Activated CD4-positive, alpha-beta T cell treated with anti-CD3 and anti-CD28 coated beads, Interleukin-2, amount 50 U/mL, for 24 hours (primary cell): ENCODE measurements around the gene KRTAP6-3.

Experiments
- DNase-seq, 2 donors: peaks; one replicate each; pipeline ENCODE4 v3.0.0-alpha.2; 2020; ENCODE audit warnings: low read depth in 1 of 2, low spot score in 1 of 2

KRTAP6-3 gene

GRCh38 chr21:30592140-30592539, at the start of gene KRTAP6-3:
TSS of gene KRTAP6-3 (plus strand) at chr21:30592440. CDS start at chr21:30592446, 6 bp downstream.
- DNase-seq, result no peak

GRCh38 chr21:30552782-30553181, 39.5 kb upstream of the KRTAP6-3 start:
- no peak for DNase-seq

DNA sequence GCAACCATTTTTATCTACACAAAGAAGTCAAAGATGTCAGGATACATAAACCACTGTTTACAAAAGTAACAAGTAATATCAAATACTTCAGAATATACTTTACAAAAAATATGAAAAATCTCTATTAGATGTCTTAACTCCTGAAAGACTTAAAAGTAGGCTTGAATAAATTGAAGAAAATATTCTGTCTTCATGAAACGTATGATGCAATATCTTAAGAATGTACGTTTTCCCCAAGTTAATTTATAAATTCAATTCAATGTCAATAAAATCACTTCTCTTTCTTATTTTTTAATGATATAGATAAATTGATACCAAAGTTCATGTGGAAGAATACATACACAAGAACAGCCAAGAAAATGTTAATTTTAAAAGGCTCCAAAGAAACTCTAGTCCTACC, 37.1 kb upstream of the KRTAP6-3 start:
- DNase-seq, result no peak

GRCh38 chr21:30561264-30561895, 30.9 kb upstream of the KRTAP6-3 start, which contains the start of gene KRTAP19-7:
TSS of gene KRTAP19-7 (minus strand) at chr21:30561314. CDS start at chr21:30561289, 25 bp downstream.
- DNase-seq, result no peak

GRCh38 chr21:30561957-30562356, 30.3 kb upstream of the KRTAP6-3 start:
- no peak for DNase-seq

DNA sequence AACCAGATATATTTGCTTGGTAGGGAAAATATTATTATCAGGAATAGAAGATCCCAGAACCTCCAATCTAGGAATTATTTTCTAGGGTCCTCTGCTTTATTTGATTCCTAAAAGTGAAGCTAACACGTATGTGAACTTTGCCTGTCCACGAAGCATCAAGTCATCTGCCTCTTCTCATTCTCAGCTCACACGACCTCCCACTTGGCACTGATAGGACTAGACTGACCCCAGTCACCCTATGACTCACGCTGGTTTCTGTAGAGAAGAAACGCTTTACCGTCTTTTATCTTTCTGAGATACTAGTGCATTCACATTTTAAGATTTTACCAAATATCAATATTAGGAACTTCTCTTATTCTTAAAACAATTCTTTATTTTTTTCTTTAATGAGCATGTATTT, 29.2 kb upstream of the KRTAP6-3 start:
- DNase-seq, result no peak

DNA sequence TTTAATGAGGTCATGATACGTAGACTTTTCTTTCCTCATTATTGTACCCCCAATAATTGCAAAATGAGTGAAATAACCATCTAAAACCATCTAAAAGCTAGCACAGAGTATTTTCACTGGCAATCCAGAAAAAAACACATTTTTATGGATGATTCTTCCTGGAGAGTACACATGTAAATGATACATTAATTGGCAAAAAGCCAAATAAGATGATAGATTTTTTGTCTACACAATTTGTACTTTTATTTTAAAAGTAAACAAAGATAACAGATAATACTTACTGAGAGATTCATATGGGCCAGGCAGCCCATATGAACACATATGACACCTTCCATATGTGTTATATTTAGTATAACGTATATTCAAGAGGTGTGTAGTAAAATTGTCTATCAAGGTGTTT, 28.6 kb upstream of the KRTAP6-3 start:
- DNase-seq, result no peak

GRCh38 chr21:30567617-30568016, 24.6 kb upstream of the KRTAP6-3 start:
- no peak for DNase-seq

DNA sequence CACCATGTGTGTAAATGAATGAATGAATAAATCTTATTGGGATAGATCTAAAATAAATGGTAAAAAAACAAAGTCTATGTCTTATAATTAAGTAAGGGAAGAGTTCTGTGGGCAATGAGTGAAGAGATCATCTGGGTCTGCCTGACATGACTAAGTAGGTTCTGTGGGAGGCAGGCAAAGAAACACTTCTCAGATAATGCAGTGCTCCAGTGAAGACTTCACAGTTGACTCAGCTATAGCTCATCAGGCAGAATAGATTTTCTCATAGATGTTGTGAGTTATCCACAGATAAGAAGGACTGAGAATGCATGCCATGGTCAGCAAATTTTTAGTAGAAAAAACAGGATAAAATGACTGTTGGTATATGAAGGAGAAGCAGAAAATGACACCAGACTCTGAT, 14.5 kb upstream of the KRTAP6-3 start:
- DNase-seq, result no peak

- no peak for DNase-seq
These were observed 12.9 kb upstream of the KRTAP6-3 start for GRCh38 chr21:30579346-30579745.

GRCh38 chr21:30580132-30580531, 12.1 kb upstream of the KRTAP6-3 start:
- DNase-seq, result no peak

DNA sequence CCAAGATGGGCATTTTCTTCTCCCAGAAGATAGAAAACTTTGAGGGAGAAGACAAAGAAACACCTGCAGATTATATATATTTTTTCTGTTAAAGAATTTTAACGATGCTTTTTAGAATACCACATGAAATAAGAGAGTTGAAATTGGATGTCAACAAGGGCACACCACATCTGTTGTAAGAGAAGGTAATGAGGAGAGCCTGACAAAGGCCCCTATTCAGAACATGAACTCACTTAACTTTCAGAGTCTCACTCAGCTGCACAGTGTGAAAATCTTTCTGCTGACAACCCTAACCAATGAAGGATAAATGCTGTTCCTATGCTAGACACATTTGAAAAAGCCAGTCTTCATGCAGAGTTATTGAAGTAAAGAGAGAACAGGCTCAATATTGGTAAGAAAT, 9.4 kb upstream of the KRTAP6-3 start:
- no peak for DNase-seq

GRCh38 chr21:30590297-30590696, 1.9 kb upstream of the KRTAP6-3 start, which contains the start of gene KRTAP22-2:
TSS of gene KRTAP22-2 (minus strand) at chr21:30590397.
- DNase-seq, result no peak

- no peak for DNase-seq
These were observed 6.6 kb downstream of the KRTAP6-3 start, which contains the start of gene KRTAP6-2 for GRCh38 chr21:30598802-30599201. TSS of gene KRTAP6-2 (minus strand) at chr21:30598902. CDS start at chr21:30598874, 28 bp downstream.

GRCh38 chr21:30600787-30601186, 8.5 kb downstream of the KRTAP6-3 start, which contains the start of gene KRTAP22-1:
TSS of gene KRTAP22-1 (plus strand) at chr21:30601087.
- no peak for DNase-seq

DNA sequence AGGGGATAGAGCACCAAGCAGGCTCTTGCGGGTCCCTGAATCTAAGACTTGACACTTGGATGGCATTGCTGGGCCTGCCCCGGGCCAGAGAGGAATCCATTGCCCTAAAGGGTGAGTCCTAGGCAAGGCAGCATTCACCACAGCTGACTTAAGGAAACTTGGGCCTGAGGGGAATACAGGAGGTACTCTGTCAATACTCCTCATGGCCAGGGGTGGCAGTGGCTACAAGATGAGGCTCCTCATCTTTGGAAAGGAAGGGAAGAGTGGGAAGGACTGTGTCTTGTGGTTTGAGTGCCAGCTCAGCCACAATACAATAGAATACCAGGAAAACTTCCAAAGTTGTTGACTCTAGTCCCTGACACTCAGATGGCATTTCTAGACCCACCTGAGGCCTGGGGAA, 13.7 kb downstream of the KRTAP6-3 start:
- no peak for DNase-seq

GRCh38 chr21:30612132-30612531, 19.9 kb downstream of the KRTAP6-3 start:
- DNase-seq, result no peak

DNA sequence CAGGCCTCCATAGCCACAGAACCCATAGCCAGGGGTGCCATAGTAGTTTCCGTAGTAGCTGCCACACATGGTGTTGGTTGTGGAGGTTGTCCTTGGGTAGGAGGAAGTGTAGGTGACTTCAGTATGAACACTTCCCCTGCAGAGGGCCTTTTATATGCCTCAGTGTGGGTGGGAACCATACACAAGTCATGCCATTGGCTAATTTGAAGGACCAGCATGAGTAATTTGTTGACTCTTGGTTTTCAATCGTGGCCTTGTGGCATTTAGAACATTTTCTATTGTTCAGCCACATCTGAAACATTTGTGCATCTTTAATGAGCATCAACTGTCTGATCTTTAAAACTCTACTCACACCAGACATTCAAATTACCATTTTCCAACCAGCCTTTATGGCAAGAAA, 21.6 kb downstream of the KRTAP6-3 start, which contains the start of gene KRTAP6-1:
Gene KRTAP6-1, minus strand, starts transcription at position 95 of the 400 bp plus-strand sequence. Its CDS starts 26 bp downstream, at position 69.
- no peak for DNase-seq

DNA sequence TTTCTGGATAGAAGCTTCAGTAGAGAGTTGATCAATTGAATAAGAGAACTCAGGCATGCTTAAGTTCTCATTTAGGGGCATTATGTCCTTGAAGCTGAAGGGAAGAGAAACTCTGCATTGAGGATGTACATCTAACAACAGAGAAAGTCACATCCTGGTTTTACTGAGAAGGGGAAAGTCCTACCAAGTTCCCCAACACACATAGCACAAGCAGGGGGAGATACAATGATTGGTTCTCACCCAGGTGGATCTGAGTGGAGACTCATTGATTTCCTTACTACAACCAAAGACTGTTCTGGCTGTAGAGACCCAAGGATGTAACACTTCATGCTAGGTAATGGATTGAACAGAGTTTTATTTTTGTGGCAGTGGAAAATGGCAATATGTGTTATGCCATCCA, 23.0 kb downstream of the KRTAP6-3 start:
- DNase-seq, result no peak

DNA sequence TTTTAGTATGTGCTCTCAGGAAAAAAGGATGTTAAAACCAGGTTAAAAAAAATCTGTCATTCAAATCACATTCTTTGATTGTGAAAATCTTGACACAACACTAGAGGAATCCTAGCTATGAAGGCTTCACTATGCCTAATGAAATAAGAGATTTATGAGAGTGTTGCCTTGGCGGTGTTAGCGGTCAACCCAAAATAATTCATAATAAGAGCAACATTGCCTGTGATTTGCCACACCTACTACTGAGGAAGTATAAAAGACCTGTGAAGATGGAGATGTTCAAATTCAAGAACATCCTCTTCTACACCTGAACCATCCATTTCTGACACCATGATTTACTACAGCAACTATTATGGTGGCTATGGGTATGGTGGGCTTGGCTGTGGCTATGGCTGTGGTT, 23.9 kb downstream of the KRTAP6-3 start, which contains the start of gene KRTAP20-1:
Gene KRTAP20-1, plus strand, starts transcription at position 301 of the 400 bp plus-strand sequence. Its CDS starts 30 bp downstream, at position 331.
- no peak for DNase-seq

DNA sequence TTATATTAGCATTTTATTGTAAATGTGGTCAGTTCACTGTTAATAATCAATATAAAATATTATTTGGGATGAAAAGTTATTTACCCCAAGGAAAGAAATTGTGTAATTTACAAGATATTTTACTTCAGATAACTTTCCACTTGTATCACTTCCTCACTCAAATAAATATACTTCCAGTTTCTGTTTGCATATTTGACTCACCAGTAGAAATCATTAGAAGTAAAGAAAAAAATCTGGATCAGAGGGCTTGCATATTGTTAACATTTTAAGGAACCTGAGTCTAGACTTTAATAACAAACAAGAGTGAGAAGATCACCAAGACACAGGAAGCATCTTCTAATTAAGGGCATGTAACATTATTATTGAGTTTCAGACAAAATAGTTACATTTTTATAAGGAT, 27.8 kb downstream of the KRTAP6-3 start:
- no peak for DNase-seq

DNA sequence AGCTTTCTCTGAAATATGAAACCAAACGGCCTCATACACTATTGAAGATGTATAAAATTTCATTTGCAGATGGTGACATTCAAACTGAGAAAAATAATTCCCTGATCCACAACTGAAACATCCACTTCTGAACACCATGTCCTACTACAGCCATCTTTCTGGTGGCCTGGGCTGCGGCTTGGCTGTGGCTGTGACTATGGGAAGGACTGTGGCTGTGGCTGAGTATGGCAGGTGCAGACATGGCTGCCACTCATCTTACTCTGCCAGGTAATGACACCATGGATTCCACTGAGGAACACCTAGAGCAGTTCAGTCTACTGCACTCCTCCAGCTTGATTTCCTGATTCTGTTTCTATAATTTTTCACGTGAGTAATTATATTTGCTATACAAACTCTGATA, 28.3 kb downstream of the KRTAP6-3 start, which contains the start of gene KRTAP20-4:
Gene KRTAP20-4, plus strand, starts transcription at position 106 of the 400 bp plus-strand sequence.
- no peak for DNase-seq

GRCh38 chr21:30623362-30623761, 31.1 kb downstream of the KRTAP6-3 start:
- no peak for DNase-seq
